H1 (cell line): ENCODE measurements around the gene TECRL. TPM values are rescaled to one million over a fixed set of nuclear protein-coding genes. Genes with fewer than 3 reads are reported as not detected.

ENCODE experiments used
- CTCF ChIA-PET: fragments of 300-600 bp; sonication (Branson Sonifier 250); formaldehyde crosslinking; loops from one replicate; lab custom pipeline; 2021; ENCODE audit not compliant: partially characterized antibody; lab: Charles Lee
- POLR2A ChIA-PET: fragments of 300-600 bp; sonication (Branson Sonifier 250); formaldehyde crosslinking; loops from one replicate; lab custom pipeline; 2021; ENCODE audit warnings: inconsistent platforms; ENCODE audit not compliant: partially characterized antibody; lab: Charles Lee
- DNase-seq, 2 experiments: peaks; one replicate each; pipeline versions ENCODE4 v3.0.0 to v3.0.0-alpha.2; 2010 to 2022; ENCODE audit warnings: low spot score in 2 of 2, low read depth in 1 of 2, mixed read lengths in 1 of 2
- FAIRE-seq: peaks from 2 replicates; lab custom pipeline; 2011; peaks lifted over from hg19 to GRCh38; lab: Jason Lieb, UNC
- H2AFZ ChIP-seq: 2 replicates; pipeline ENCODE4 v1.8.1; 2012; ENCODE audit warnings: low read length, inconsistent platforms
- H2AK5ac ChIP-seq: 2 replicates; pipeline ENCODE4 v1.6.1; 2013; ENCODE audit warnings: low read depth, low read length
- H2BK120ac ChIP-seq: replicated peaks from 2 replicates; pipeline ENCODE3; 2013; ENCODE audit warnings: low read depth, low read length, inconsistent platforms
- H2BK12ac ChIP-seq: 2 replicates; pipeline ENCODE4 v1.6.1; 2013; ENCODE audit warnings: low read depth, low read length
- H2BK15ac ChIP-seq: 2 replicates; pipeline ENCODE4 v1.6.1; 2013; ENCODE audit warnings: low read length
- H2BK20ac ChIP-seq: 2 replicates; pipeline ENCODE4 v1.6.1; 2013; ENCODE audit warnings: low read length
- H2BK5ac ChIP-seq: 2 replicates; pipeline ENCODE4 v1.6.1; 2013; ENCODE audit warnings: low read depth, low read length
- H3K14ac ChIP-seq: 2 replicates; pipeline ENCODE4 v1.6.1; 2013; ENCODE audit warnings: inconsistent platforms; ENCODE audit not compliant: insufficient read length
- H3K18ac ChIP-seq: 2 replicates; pipeline ENCODE4 v1.6.1; 2013; ENCODE audit warnings: low read length; ENCODE audit errors: extremely low read depth
- H3K23ac ChIP-seq: 2 replicates; pipeline ENCODE4 v1.6.1; 2013; ENCODE audit warnings: inconsistent platforms; ENCODE audit not compliant: insufficient read length
- H3K23me2 ChIP-seq: 2 replicates; pipeline ENCODE4 v1.6.1; 2013; ENCODE audit warnings: low read depth, low read length
- H3K27ac ChIP-seq: 2 replicates; pipeline ENCODE4 v1.6.1; 2011; ENCODE audit warnings: low read depth, low read length, inconsistent platforms
- H3K27me3 ChIP-seq, 4 experiments: replicated peaks in 1 of 4; 1 replicate in 1 of 4; 2 replicates in 3 of 4; pipeline versions ENCODE4 v1.6.1 to v1.8.1; 2011 to 2013; ENCODE audit warnings: low read length in 3 of 4, mild to moderate bottlenecking in 3 of 4, inconsistent platforms in 2 of 4, mixed read lengths in 2 of 4, moderate library complexity in 1 of 4; ENCODE audit not compliant: control insufficient read depth in 3 of 4, insufficient read depth in 3 of 4; ENCODE audit errors: extremely low read depth in 1 of 4
- H3K36me3 ChIP-seq, 4 experiments: 2 replicates each; pipeline versions ENCODE4 v1.6.1 to v1.8.1; 2011 to 2013; ENCODE audit warnings: mild to moderate bottlenecking in 4 of 4, low read length in 3 of 4, moderate library complexity in 2 of 4, control low read depth in 1 of 4, inconsistent platforms in 1 of 4; ENCODE audit not compliant: insufficient read depth in 4 of 4, control insufficient read depth in 2 of 4
- H3K4ac ChIP-seq: replicated peaks from 2 replicates; pipeline ENCODE3; 2013; ENCODE audit warnings: low read length, low read depth, mixed read lengths, inconsistent platforms; ENCODE audit not compliant: insufficient read length
- H3K4me1 ChIP-seq, 4 experiments: replicated peaks in 1 of 4; 1 replicate in 1 of 4; 2 replicates in 3 of 4; pipeline versions ENCODE4 v1.6.1 to v1.8.1; 2011 to 2013; ENCODE audit warnings: low read length in 3 of 4, inconsistent platforms in 2 of 4, mixed read lengths in 1 of 4; ENCODE audit not compliant: insufficient read depth in 4 of 4, control insufficient read depth in 3 of 4
- H3K4me2 ChIP-seq, 2 experiments: 2 replicates each; pipeline versions ENCODE4 v1.6.1 to v1.8.1; 2011 to 2013; ENCODE audit warnings: low read depth in 2 of 2, low read length in 2 of 2, control low read depth in 1 of 2, inconsistent platforms in 1 of 2, mild to moderate bottlenecking in 1 of 2; ENCODE audit not compliant: insufficient read depth in 1 of 2
- H3K4me3 ChIP-seq, 4 experiments: fragments of 200-600, 300-600 bp in 1 of 4; sonication (generic), shearing (Covaris generic), sonication (Bioruptor Twin) in 1 of 4; 2 replicates each; pipeline versions ENCODE4 v1.5.1 to v1.8.1; 2011 to 2016; ENCODE audit warnings: low read length in 4 of 4, low read depth in 3 of 4, control low read depth in 2 of 4, inconsistent platforms in 2 of 4, mild to moderate bottlenecking in 2 of 4, mixed read lengths in 1 of 4, moderate library complexity in 1 of 4; ENCODE audit not compliant: insufficient read depth in 2 of 4; ENCODE audit errors: extremely low read depth in 1 of 4
- H3K56ac ChIP-seq: replicated peaks from 2 replicates; pipeline ENCODE3; 2013; ENCODE audit warnings: low read depth, mild to moderate bottlenecking, mixed read lengths, low read length, inconsistent platforms; ENCODE audit not compliant: insufficient read length
- H3K79me1 ChIP-seq: 2 replicates; pipeline ENCODE4 v1.6.1; 2013; ENCODE audit warnings: low read depth, low read length, control low read depth
- H3K79me2 ChIP-seq, 2 experiments: 2 replicates each; pipeline versions ENCODE4 v1.6.1 to v1.8.1; 2012 to 2013; ENCODE audit warnings: low read length in 2 of 2, mild to moderate bottlenecking in 2 of 2, inconsistent platforms in 1 of 2; ENCODE audit not compliant: insufficient read depth in 2 of 2, control insufficient read depth in 1 of 2
- H3K9ac ChIP-seq, 4 experiments: replicated peaks in 1 of 4; 1 replicate in 1 of 4; 2 replicates in 3 of 4; pipeline versions ENCODE4 v1.6.1 to v1.8.1; 2011 to 2013; ENCODE audit warnings: low read depth in 3 of 4, low read length in 3 of 4, control low read depth in 2 of 4, mild to moderate bottlenecking in 2 of 4, moderate library complexity in 2 of 4, inconsistent platforms in 1 of 4; ENCODE audit errors: extremely low read depth in 1 of 4
- H3K9me3 ChIP-seq, 2 experiments: 2 replicates each; pipeline versions ENCODE4 v1.6.1 to v1.8.1; 2012 to 2013; ENCODE audit warnings: mild to moderate bottlenecking in 2 of 2, moderate library complexity in 2 of 2, control low read depth in 1 of 2, inconsistent platforms in 1 of 2, low read depth in 1 of 2, low read length in 1 of 2, mixed read lengths in 1 of 2; ENCODE audit not compliant: insufficient read depth in 2 of 2
- H4K20me1 ChIP-seq, 2 experiments: replicated peaks in 1 of 2; 2 replicates each; pipeline versions ENCODE3 to v1.8.1; 2011 to 2013; ENCODE audit warnings: inconsistent platforms in 2 of 2, low read length in 2 of 2, mild to moderate bottlenecking in 1 of 2; ENCODE audit not compliant: insufficient read depth in 2 of 2, control insufficient read depth in 1 of 2
- H4K5ac ChIP-seq: 2 replicates; pipeline ENCODE4 v1.6.1; 2013; ENCODE audit warnings: low read length, low read depth, mixed read lengths, inconsistent platforms; ENCODE audit not compliant: insufficient read length
- H4K8ac ChIP-seq: 2 replicates; pipeline ENCODE4 v1.8.0; 2013; ENCODE audit warnings: mild to moderate bottlenecking, moderate library complexity, low read length, inconsistent platforms; ENCODE audit not compliant: insufficient read depth; ENCODE audit errors: extremely low read depth
- H4K91ac ChIP-seq: replicated peaks from 2 replicates; pipeline ENCODE3; 2013; ENCODE audit warnings: low read length, mixed read lengths, inconsistent platforms; ENCODE audit not compliant: insufficient read length
- ASH2L ChIP-seq: fragments of 200-600, 300-600 bp; sonication (generic); IDR thresholded peaks from one replicate; pipeline ENCODE4 v1.7.1; 2017; ENCODE audit warnings: low read length
- BCL11A ChIP-seq, 2 experiments: IDR thresholded peaks; one replicate each; pipeline ENCODE4 v1.6.1; 2011; ENCODE audit warnings: low read depth in 2 of 2, low read length in 2 of 2, mild to moderate bottlenecking in 2 of 2
- CBX8 ChIP-seq: fragments of 300-800, 300-1000 bp; sonication (generic); IDR thresholded peaks from 2 replicates; pipeline ENCODE4 v1.7.1; 2016; ENCODE audit warnings: low read depth, low read length, borderline replicate concordance
- CEBPB ChIP-seq: IDR thresholded peaks from 2 replicates; pipeline ENCODE4 v1.6.1; 2012; ENCODE audit warnings: low read depth, low read length
- CHD1 ChIP-seq: IDR thresholded peaks from 2 replicates; pipeline ENCODE4 v1.6.1; 2012; ENCODE audit warnings: low read depth, low read length, improper control_type of control experiment
- EGR1 ChIP-seq: IDR thresholded peaks from 2 replicates; pipeline ENCODE4 v1.6.1; 2011; ENCODE audit warnings: low read depth, low read length, borderline replicate concordance
- FOSL1 ChIP-seq: IDR thresholded peaks from 2 replicates; pipeline ENCODE4 v1.6.1; 2011; ENCODE audit warnings: mild to moderate bottlenecking, low read depth, low read length, moderate library complexity; ENCODE audit not compliant: insufficient read depth
- GABPA ChIP-seq: IDR thresholded peaks from 2 replicates; pipeline ENCODE4 v1.6.1; 2011; ENCODE audit warnings: mild to moderate bottlenecking, low read length, moderate library complexity, borderline replicate concordance; ENCODE audit not compliant: insufficient read depth
- JUN ChIP-seq: IDR thresholded peaks from 2 replicates; pipeline ENCODE4 v1.6.1; 2011; ENCODE audit warnings: low read depth, mild to moderate bottlenecking, improper control_type of control experiment, low read length
- KDM4A ChIP-seq: IDR thresholded peaks from one replicate; pipeline ENCODE4 v1.7.1; 2012; ENCODE audit warnings: low read depth, mild to moderate bottlenecking, moderate library complexity, low read length, inconsistent platforms; ENCODE audit not compliant: severe bottlenecking
- MAFK ChIP-seq: IDR thresholded peaks from 2 replicates; pipeline ENCODE4 v1.6.1; 2012; ENCODE audit warnings: low read depth, mild to moderate bottlenecking, improper control_type of control experiment, low read length
- POU5F1 ChIP-seq: IDR thresholded peaks from 2 replicates; pipeline ENCODE4 v1.6.1; 2011; ENCODE audit warnings: low read depth, mild to moderate bottlenecking, low read length, moderate library complexity
- SRF ChIP-seq: IDR thresholded peaks from 2 replicates; pipeline ENCODE4 v1.6.1; 2011; ENCODE audit warnings: mild to moderate bottlenecking, low read depth, low read length, moderate library complexity
- WGBS, 2 experiments: shearing (Covaris generic) in 1 of 2; methylation state at CpG; one replicate each; pipeline versions ENCODE4 v1.1.6 to v1.1.7; 2013 to 2015; ENCODE audit warnings: low lambda C conversion rate in 2 of 2, mixed read lengths in 2 of 2, inconsistent platforms in 1 of 2, low coverage in 1 of 2, missing lambda C conversion rate in 1 of 2; ENCODE audit not compliant: insufficient replicate concordance in 2 of 2, insufficient coverage in 1 of 2, insufficient read length in 1 of 2; ENCODE audit errors: extremely low coverage in 1 of 2, missing lambda C conversion rate in 1 of 2; 5-methylcytosine and 5-hydroxymethylcytosine counted together
- polyA plus RNA-seq, 7 experiments: library from polyadenylated mRNA; depleted of rRNA in 3 of 7; stranded (reverse) in 5 of 7; unstranded in 2 of 7; fragments of >200 nt in 5 of 7; fragments of 200-250 nt in 2 of 7; gene quantifications; 1 replicate in 5 of 7; 2 replicates in 1 of 7; 4 replicates in 1 of 7; pipeline versions ENCODE4 v1.2.1 to v1.2.3, GENCODE V29; 2011 to 2013; ENCODE audit warnings: missing spikeins in 2 of 7, mixed read lengths in 2 of 7
- total RNA-seq: library from RNA; stranded (reverse); fragmentation: NEBNext Ultra II Directional; extraction: Animal tissue kit (Norgen Biotek cat#: 25700); gene quantifications from 2 replicates; pipeline ENCODE4 v1.2.1, GENCODE V29; 2021
- TF ChIP-seq, protein P1 (sequence below): IDR thresholded peaks from 2 replicates; pipeline ENCODE4 v1.6.1; 2011; ENCODE audit warnings: low read length, improper control_type of control experiment

Gene TECRL
- total and polyA plus RNA-seq, 2 of the 8 experiments (the other 6 are each of a cell fraction or from before 2014, with no cell fraction given) = not detected

DNA sequence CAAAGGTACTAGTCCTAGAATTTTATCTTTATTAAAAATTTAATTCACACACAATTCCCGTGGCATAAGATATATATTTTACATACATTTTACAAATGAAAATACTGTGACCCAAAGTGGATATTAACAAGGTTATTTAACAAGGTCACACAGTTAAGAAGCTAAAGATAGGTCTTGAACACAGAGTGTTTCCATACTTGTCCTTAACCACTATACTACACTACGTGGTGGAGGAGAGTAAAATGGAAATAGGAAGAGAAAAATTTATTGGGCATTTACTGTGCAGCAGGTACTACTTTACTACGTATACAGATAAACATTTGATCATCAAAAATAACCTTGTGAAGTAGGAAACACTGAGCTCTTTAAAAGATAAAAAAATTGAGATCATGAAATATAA lies 14.8 kb downstream of the TECRL start:
- no peaks in the 10 kb centered on the region for H3K4me1 ChIP-seq
- no peak overlapping the region for H3K4me3 ChIP-seq
- no peak overlapping the region for H2BK20ac ChIP-seq
- no peak overlapping the region for H3K4ac ChIP-seq
- H3K9ac ChIP-seq = no peak overlapping the region
- no peak for FAIRE-seq
- H2BK12ac ChIP-seq = no peak overlapping the region
- ChIA-PET POLR2A (no interaction called here), CTCF (no interaction called here)
- no peak overlapping the region for H3K4me2 ChIP-seq
- no peak overlapping the region for H3K14ac ChIP-seq
- H3K27ac ChIP-seq = no peak overlapping the region
- H4K91ac ChIP-seq = no peak overlapping the region
- no peaks in the 10 kb centered on the region for H4K20me1 ChIP-seq
- DNase-seq = no peak
- no peak overlapping the region for H2AFZ ChIP-seq
- H3K9me3 ChIP-seq = no peaks in the 10 kb centered on the region; a peak in 1 of 4 replicates
- no peak overlapping the region for H2AK5ac ChIP-seq
- H3K79me1 ChIP-seq = no peaks in the 10 kb centered on the region
- no peaks in the 10 kb centered on the region for H3K23me2 ChIP-seq
- H2BK5ac ChIP-seq = no peak overlapping the region
- H3K23ac ChIP-seq = no peak overlapping the region
- no peaks in the 10 kb centered on the region for H3K27me3 ChIP-seq
- no peak overlapping the region for H2BK15ac ChIP-seq
- 94% methylated on average over 3 of the region's 3 CpGs; no CpG with 5 or more reads in 1 of the 2 experiments for WGBS, 2 experiments
- no peak overlapping the region for H3K56ac ChIP-seq
- no peaks in the 10 kb centered on the region for H3K79me2 ChIP-seq
- no peak overlapping the region for H4K8ac ChIP-seq
- no peak overlapping the region for H2BK120ac ChIP-seq
- H4K5ac ChIP-seq = no peak overlapping the region
- no peak overlapping the region for H3K18ac ChIP-seq
- H3K36me3 ChIP-seq = no peaks in the 10 kb centered on the region
- no peak for TF ChIP-seq KDM4A
- no peak for TF ChIP-seq EGR1
- TF ChIP-seq, protein P1, sequence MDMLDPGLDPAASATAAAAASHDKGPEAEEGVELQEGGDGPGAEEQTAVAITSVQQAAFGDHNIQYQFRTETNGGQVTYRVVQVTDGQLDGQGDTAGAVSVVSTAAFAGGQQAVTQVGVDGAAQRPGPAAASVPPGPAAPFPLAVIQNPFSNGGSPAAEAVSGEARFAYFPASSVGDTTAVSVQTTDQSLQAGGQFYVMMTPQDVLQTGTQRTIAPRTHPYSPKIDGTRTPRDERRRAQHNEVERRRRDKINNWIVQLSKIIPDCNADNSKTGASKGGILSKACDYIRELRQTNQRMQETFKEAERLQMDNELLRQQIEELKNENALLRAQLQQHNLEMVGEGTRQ = no peak
- TF ChIP-seq CBX8 = no peak
- TF ChIP-seq CEBPB = no peak
- no peak for TF ChIP-seq CHD1
- TF ChIP-seq POU5F1 = no peak
- no peak for TF ChIP-seq GABPA
- TF ChIP-seq JUN = no peak
- TF ChIP-seq ASH2L = no peak
- TF ChIP-seq FOSL1 = no peak
- TF ChIP-seq BCL11A (IDR thresholded peaks at IDR 0.05; ENCODE audit: low read depth in 2 of 2, low read length in 2 of 2) = no peak
- no peak for TF ChIP-seq MAFK
- no peak for TF ChIP-seq SRF
